Measurements from ENCODE around the gene BPTF. TPM values are rescaled to one million over a fixed set of nuclear protein-coding genes. Genes with fewer than 3 reads are reported as not detected.

Gene BPTF
- total and polyA plus RNA-seq, 2 donors (not counting 1 experiment from before 2014, with no cell fraction given), result 71.9 to 390 TPM

DNA sequence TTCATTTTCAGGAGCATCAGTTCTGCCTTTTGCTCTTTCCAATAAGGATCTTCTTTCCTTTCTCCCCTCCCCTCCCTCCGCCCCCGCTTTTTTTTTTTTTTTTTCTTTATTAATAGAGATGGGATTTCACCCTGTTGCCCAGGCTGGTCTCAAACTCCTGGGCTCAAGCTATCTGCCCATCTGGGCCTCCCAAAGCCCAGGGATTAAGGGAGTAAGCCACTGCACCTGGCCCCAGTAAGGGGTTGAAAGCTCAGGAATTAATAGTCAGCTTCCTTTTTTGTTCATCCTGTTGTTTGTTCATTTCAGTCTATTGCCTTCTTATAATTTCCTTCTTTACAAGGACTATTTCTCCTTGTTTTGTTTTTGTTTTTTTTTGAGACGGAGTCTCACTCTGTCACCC, 178.9 kb downstream of the BPTF start:
- Histone ChIP-seq H3K27me3 (replicated peaks in 1 of 4; ENCODE audit: control extremely low read depth in 1 of 4, control insufficient read depth in 3 of 4, insufficient read depth in 4 of 4, low read length in 3 of 4) (no peaks in the 10 kb centered on the region), H3K9me3 (ENCODE audit: control extremely low read depth in 1 of 3, control insufficient read depth in 2 of 3, insufficient read depth in 1 of 3, low read length in 2 of 3) (no peaks in the 10 kb centered on the region), H3K79me2 (ENCODE audit: control insufficient read depth, insufficient read depth, low read length) (no peaks in the 10 kb centered on the region), H3K27ac (ENCODE audit: low read length in 2 of 2) (no peak overlapping the region), H3K36me3 (replicated peaks in 1 of 2; ENCODE audit: control extremely low read depth in 1 of 2, control insufficient read depth in 1 of 2, extremely low read depth in 1 of 2, insufficient read depth in 2 of 2, low read length in 1 of 2) (no peaks in the 10 kb centered on the region), H4K20me1 (ENCODE audit: control insufficient read depth, insufficient read depth, low read length, poor library complexity, severe bottlenecking) (no peaks in the 10 kb centered on the region), H3K9ac (ENCODE audit: low read length) (no peak overlapping the region), H3K4me3 (ENCODE audit: control extremely low read depth in 1 of 5, extremely low read depth in 1 of 5, insufficient read depth in 1 of 5, low read depth in 2 of 5, low read length in 4 of 5) (no peak overlapping the region), H2AFZ (ENCODE audit: insufficient read depth, low read depth, low read length, poor library complexity, severe bottlenecking) (no peak overlapping the region), H3K4me1 (ENCODE audit: control insufficient read depth in 2 of 2, insufficient read depth in 2 of 2, low read length in 2 of 2) (no peaks in the 10 kb centered on the region), H3K4me2 (replicated peaks; ENCODE audit: low read depth, low read length, poor library complexity, severe bottlenecking) (no peak overlapping the region)
- intact Hi-C loops (cut with micrococcal nuclease), result no loop called here
- Mint-ChIP-seq H3K4me1 (no peaks in the 10 kb centered on the region), H3K4me3 (no peak overlapping the region), H3K27me3 (no peaks in the 10 kb centered on the region), H3K27ac (no peak overlapping the region), H3K9me3 (ENCODE audit: insufficient read depth) (no peaks in the 10 kb centered on the region)
- DNase-seq, result no peak
- TF ChIP-seq EZH2 (IDR thresholded peaks at IDR 0.05; ENCODE audit: borderline replicate concordance, insufficient read depth, low read depth, low read length, poor library complexity, severe bottlenecking), result no peak
- TF ChIP-seq, protein P1, sequence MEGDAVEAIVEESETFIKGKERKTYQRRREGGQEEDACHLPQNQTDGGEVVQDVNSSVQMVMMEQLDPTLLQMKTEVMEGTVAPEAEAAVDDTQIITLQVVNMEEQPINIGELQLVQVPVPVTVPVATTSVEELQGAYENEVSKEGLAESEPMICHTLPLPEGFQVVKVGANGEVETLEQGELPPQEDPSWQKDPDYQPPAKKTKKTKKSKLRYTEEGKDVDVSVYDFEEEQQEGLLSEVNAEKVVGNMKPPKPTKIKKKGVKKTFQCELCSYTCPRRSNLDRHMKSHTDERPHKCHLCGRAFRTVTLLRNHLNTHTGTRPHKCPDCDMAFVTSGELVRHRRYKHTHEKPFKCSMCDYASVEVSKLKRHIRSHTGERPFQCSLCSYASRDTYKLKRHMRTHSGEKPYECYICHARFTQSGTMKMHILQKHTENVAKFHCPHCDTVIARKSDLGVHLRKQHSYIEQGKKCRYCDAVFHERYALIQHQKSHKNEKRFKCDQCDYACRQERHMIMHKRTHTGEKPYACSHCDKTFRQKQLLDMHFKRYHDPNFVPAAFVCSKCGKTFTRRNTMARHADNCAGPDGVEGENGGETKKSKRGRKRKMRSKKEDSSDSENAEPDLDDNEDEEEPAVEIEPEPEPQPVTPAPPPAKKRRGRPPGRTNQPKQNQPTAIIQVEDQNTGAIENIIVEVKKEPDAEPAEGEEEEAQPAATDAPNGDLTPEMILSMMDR (IDR thresholded peaks at IDR 0.05), result no peak
- ATAC-seq (ENCODE audit: low read depth), result no peak
- POLR2A ChIA-PET, result no interaction called here
- no CpG with 5 or more reads among the region's 3 CpGs for WGBS (ENCODE audit: insufficient coverage)
- CTCF ChIA-PET, result interaction anchor here (0.6 kb wide), 1 partner anchor 63 kb away, joined by 3 read pairs; no protein-coding TSS in a partner anchor

DNA sequence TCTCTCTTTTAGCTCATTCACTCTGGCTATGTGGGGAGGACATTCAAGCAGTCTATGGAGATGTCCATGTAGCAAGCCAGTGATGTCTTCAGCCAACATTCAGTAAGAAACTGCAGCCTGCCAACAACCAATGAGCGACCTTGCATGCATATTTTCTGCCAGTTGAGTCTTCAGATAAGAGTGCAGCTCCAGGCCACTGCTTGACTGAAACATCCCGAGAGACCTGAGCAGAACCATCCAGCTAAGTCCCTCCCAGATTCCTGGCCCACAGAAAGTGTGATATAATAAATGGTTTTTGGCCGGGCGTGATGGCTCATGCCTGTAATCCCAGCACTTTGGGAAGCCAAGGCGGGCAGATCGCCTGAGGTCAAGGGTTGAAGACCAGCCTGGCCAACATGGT, 181.5 kb downstream of the BPTF start:
- ATAC-seq (ENCODE audit: low read depth), result no peak
- intact Hi-C loops (cut with micrococcal nuclease), result no loop called here
- 95% methylated on average over 4 of the region's 6 CpGs for WGBS (ENCODE audit: insufficient coverage)

More for the DNA sequence above, 181.5 kb downstream of the BPTF start:
- Mint-ChIP-seq H3K4me1 (peaks cover 3% of the 10 kb centered on the region), H3K27me3 (no peaks in the 10 kb centered on the region), H3K27ac (no peak overlapping the region), H3K9me3 (ENCODE audit: insufficient read depth) (no peaks in the 10 kb centered on the region), H3K4me3 (no peak overlapping the region)
- peaks cover 0 to 3% (median 0%) of the 10 kb centered on the region in 4 experiments for H3K27me3 ChIP-seq (replicated peaks in 1 of 4; ENCODE audit: control extremely low read depth in 1 of 4, control insufficient read depth in 3 of 4, insufficient read depth in 4 of 4, low read length in 3 of 4)
- ChIA-PET POLR2A (interaction anchor here (0.6 kb wide), 1 partner anchor 144 kb away, joined by 4 read pairs; no protein-coding TSS in a partner anchor), CTCF (interaction anchor here (1.4 kb wide), 1 partner anchor 10 kb away, joined by 5 read pairs; no protein-coding TSS in a partner anchor)
- H3K36me3 ChIP-seq (replicated peaks in 1 of 2; ENCODE audit: control extremely low read depth in 1 of 2, control insufficient read depth in 1 of 2, extremely low read depth in 1 of 2, insufficient read depth in 2 of 2, low read length in 1 of 2), result no peaks in the 10 kb centered on the region
- no peaks in the 10 kb centered on the region for H4K20me1 ChIP-seq (ENCODE audit: control insufficient read depth, insufficient read depth, low read length, poor library complexity, severe bottlenecking)
- no peaks in the 10 kb centered on the region for H3K9me3 ChIP-seq (ENCODE audit: control extremely low read depth in 1 of 3, control insufficient read depth in 2 of 3, insufficient read depth in 1 of 3, low read length in 2 of 3)
- H3K4me1 ChIP-seq (ENCODE audit: control insufficient read depth in 2 of 2, insufficient read depth in 2 of 2, low read length in 2 of 2), result peaks cover 5% of the 10 kb centered on the region in 2 donors
- H3K4me2 ChIP-seq (replicated peaks; ENCODE audit: low read depth, low read length, poor library complexity, severe bottlenecking), result no peak overlapping the region
- H3K27ac ChIP-seq (ENCODE audit: low read length in 2 of 2), result no peak overlapping the region
- H2AFZ ChIP-seq (ENCODE audit: insufficient read depth, low read depth, low read length, poor library complexity, severe bottlenecking), result no peak overlapping the region
- no peaks in the 10 kb centered on the region for H3K79me2 ChIP-seq (ENCODE audit: control insufficient read depth, insufficient read depth, low read length)
- H3K9ac ChIP-seq (ENCODE audit: low read length), result no peak overlapping the region
- no peak for DNase-seq
- no peak overlapping the region for H3K4me3 ChIP-seq (ENCODE audit: control extremely low read depth in 1 of 5, extremely low read depth in 1 of 5, insufficient read depth in 1 of 5, low read depth in 2 of 5, low read length in 4 of 5)
- TF ChIP-seq, protein P1 (IDR thresholded peaks at IDR 0.05), result no peak
- no peak for TF ChIP-seq EZH2 (IDR thresholded peaks at IDR 0.05; ENCODE audit: borderline replicate concordance, insufficient read depth, low read depth, low read length, poor library complexity, severe bottlenecking)

All from B cell (primary cell).